Loucy (cell line): ENCODE measurements around the gene CLEC17A.
"Not testable (repeated sequence)": the region's sequence is repeated elsewhere in the genome, so short reads cannot be mapped to it uniquely, and the experiment has no call there.

Experiments
- CTCF ChIP-seq: fragments of 200-600 bp; sonication (generic); conservative IDR thresholded peaks from 2 replicates; pipeline ENCODE4 v1.5.1; 2014; ENCODE audit warnings: mild to moderate bottlenecking, antibody characterized with exemption, low read length
- EZH2phosphoT487 ChIP-seq: fragments of 200-600 bp; IDR thresholded peaks from 2 replicates; pipeline ENCODE4 v1.6.1; 2018; ENCODE audit warnings: antibody characterized with exemption, mild to moderate bottlenecking, moderate library complexity, borderline replicate concordance

- not testable (repeated sequence) for TF ChIP-seq CTCF, EZH2phosphoT487
Measured at GRCh38 chr19:14589433-14589832, 6.5 kb downstream of the CLEC17A start.
